GM21381 (cell line): ENCODE data around the gene BTN3A1.
"Not testable (repeated sequence)": the region's sequence is repeated elsewhere in the genome, so short reads cannot be mapped to it uniquely, and the experiment has no call there.

Source experiments
- ATAC-seq: cut with Tn5 transposase; IDR thresholded peaks from one replicate; pipeline ENCODE4 v1.9.1; 2021; ENCODE audit warnings: mild to moderate bottlenecking, moderate library complexity; ENCODE audit not compliant: unreplicated experiment

Gene BTN3A1

DNA sequence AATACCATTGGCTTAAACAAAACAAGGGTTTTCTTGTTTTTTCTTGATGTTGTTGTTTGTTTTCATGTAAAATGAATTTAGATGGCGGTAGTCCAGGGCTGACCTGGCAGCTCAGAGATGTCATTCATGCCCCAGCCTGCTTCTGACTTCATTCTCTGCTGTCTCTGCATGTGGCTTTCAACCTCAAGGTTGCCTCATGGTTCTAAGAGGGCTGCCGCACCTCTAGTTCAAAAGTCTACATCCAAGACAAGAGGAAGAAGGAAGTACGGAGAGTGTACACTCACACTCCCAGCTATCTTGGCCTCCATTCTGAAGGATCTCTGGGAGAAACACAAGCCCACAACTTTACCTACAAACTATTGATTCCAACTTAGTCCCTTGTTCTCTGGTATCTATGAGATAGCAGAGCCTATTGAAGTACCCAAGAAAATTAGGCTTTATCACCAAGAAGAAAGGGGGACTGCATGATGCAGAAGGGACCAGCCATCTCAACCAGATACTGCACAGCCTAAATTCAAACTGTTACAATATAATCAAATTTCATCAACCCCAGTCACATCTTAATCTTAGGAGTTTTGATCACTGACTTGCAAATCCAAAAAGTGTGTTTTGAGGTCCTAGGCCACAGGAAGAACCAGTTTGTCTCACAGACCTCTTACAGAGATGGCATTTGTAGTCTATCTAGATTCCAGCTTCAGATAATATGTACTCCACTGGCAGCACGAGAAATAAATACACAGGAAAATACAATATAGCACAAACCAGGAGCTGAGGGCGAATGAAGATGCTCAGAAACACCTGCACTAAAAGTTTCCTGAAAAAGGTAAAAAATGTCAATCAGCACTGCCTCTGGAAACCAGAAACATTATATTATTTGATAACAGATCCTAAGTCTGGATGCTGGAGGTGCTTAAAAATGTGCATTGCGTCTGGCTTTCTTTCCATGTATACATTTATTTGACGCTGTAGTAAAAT, 37.4 kb downstream of the BTN3A1 start:
- no peak for ATAC-seq

DNA sequence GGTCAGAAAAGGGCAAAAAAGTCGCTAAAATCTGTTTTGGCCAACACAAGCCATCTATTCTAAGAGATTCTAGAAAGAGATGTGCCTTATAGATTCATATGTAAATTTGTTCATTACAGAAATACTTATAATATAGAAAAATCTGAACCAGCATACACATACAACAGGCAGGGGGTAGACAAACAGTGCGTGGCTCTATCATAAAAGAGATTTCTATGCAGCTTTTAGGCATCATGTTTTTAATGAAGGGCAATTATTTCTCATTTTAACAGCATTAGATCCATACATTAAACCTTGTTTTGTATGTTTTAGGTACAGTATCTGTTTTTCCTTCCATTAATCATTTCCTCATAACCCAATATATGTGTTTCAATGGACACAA, 38.9 kb downstream of the BTN3A1 start:
- no peak for ATAC-seq

DNA sequence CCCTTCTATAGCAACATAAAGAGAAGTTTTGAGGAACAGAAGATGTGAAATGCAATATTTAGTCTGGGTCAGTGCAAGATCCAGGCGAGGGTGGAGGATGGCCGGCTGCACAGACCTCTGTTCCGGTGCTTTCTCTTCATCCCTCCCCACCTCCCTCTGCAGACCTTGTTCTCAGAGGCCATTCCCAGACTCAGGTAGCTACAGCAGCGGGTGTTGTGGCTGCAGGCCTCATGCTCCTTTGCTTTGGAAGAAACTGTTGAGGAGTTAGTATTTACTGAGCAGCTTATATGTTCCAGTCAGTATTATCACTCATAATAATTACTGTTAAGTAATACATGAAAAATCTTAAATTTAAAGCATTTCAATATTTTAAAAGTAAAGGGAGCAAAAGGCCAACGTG, 39.9 kb downstream of the BTN3A1 start:
- ATAC-seq = no peak

DNA sequence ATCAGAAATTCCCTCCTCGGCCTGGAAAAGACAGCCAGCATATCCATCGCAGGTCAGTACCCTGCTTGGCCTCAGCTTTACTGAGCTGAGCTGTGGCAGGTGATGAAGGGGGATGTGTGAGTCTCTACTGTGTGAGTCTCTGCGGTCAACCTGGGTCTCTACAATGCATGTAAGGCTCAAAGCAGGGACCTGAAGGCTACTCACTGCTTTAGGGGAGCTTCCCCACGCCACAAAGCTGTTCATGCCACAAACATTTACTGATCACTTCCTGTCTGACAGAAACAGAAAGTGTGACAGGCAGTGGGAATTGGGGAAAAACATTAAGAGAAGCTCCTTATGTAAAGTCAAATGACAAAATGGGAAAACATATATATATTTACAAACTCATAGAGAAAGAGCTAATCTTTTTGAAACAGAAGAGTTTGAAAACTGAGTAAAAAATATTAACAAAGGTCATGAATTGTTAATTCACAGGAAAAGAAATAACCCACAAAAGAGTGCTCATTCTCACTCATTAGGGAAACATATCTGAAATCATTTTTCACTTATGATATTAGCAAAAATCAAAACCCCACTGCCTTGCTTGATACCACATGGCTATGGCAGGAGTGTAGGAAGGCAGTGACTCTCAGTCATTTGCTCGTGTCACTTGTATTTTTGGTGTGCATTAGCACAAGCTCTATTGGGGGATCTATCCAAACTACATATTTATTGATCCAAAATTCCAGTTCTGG, 44.0 kb downstream of the BTN3A1 start:
- ATAC-seq = peak; percentile 93

DNA sequence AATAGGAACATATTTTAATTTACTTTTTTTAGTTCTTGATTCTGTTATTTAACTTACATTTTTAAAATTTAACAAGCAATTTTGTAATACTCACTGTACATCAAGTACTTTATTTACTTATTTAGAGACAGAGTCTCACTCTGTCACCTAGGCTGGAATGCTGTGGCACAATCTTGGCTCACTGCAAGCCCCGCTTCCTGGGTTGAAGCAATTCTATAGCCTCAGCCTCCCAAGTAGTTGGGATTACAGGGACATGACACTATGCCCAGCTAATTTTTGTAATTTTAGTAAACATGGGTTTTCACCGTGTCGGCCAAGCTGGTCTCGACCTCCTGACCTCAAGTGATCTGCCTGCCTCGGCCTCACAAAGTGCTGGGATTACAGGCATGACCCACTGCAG, 45.2 kb downstream of the BTN3A1 start:
- no peak for ATAC-seq

DNA sequence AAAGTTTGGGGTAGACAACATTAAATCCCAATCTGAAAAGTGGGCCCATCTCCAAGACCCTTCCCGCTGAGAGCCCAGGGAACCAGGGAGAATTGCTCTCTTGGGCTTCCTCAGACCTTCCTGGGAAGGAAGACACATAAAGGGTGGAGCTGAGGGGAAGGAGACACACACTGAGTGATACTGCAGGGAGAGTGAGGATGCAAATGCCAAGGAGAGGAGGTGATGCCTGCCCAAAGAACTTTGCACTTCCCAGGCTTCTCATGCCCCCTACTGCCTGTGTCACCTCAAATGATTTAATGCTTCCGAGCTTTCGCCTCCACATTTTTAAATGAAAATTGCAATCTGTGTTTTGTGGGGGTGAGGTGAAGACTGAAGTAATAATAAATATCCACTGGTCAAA, 48.2 kb downstream of the BTN3A1 start:
- no peak for ATAC-seq

DNA sequence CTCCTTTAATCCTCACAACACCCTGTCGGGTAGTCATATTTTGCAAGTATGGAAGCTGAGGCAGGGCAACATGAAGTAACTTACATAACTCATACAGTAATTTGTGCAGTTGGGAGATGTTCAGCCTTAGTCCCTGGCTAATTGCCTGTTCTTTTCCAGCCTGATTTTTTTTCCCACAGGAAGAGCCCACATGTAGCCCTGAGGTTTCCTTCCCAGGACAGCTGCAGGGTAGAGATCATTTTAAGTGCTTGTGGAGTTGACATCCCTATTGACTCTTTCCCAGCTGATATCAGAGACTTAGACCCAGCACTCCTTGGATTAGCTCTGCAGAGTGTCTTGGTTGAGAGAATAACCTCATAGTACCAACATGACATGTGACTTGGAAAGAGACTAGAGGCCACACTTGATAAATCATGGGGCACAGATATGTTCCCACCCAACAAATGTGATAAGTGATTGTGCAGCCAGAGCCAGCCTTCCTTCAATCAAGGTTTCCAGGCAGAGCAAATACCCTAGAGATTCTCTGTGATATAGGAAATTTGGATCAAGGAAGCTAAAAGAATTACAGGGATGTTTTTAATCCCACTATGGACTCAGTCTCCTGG, 50.7 kb downstream of the BTN3A1 start:
- ATAC-seq = no peak

DNA sequence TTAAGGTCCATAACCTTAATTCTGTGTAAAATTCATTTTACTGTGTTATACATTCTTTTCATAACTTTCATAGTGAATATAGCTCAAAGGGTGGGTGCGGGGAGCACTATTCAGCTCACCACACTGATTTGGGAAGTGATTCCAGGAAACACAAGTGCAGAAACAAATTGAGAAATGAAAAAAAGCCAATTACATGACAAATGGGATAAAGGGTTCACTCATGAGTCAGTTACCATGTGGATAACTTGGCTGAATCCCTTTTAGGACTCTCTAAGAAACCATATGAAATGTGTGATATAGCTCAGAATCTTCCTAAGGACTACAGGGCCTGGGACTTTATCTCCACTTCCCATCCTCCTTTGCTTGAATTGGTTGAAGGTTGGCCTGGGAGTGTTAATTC, 52.6 kb downstream of the BTN3A1 start:
- no peak for ATAC-seq

DNA sequence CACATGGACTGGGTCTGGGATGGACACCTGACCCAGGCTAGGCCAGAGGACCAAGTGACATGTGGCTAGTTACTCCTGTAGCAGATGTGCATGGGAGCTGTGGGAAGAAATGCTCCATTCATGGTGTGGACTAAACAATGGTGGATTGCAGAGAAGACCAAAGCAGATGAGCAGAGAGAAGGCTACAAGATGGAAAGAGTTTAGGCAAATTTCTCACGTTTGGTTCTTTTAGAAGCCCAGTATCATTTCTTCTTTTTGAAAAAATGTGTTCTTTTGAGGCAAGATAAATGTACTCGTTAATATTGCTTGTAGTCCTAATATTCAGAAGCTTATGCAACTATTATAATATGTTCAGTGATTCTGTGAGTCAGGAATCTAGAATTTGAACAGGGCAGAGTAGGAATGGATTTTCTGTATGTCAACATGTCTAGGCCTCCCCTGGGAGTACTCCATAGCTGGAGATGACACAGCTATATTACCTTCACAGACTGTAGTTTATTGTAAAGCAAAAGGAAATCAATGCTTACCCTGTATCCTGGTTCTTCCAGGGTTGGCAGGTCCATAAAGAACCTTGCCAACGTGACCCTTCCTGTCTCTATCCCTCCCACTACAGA, 53.4 kb downstream of the BTN3A1 start:
- ATAC-seq = no peak

DNA sequence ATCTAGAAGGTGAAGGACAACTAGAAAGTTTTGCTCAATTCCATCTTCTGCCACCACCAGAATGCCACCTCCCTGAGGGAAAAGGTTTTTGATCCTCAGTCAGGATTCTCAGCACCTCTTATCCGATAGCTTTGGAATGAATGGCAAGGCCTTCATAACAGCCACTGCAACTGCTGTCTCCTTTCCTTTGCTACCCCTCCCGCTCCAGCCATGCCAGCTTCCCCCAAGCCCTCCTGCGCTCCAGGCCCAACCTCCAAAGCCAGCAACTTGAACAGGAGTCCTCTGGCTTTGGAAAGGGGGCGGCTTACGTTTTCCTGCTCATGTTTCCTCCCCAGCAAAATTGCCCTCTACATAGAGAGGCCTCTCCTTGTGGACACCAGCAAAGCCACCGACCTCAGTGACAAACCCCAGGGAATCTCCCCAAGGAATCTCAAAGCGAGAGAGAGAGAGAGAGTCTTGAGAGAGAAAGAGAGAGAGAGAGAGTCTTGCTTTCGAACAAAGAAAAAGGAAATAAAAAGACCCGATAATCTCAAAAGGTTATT, 55.3 kb downstream of the BTN3A1 start:
- peak; percentile 16 for ATAC-seq

DNA sequence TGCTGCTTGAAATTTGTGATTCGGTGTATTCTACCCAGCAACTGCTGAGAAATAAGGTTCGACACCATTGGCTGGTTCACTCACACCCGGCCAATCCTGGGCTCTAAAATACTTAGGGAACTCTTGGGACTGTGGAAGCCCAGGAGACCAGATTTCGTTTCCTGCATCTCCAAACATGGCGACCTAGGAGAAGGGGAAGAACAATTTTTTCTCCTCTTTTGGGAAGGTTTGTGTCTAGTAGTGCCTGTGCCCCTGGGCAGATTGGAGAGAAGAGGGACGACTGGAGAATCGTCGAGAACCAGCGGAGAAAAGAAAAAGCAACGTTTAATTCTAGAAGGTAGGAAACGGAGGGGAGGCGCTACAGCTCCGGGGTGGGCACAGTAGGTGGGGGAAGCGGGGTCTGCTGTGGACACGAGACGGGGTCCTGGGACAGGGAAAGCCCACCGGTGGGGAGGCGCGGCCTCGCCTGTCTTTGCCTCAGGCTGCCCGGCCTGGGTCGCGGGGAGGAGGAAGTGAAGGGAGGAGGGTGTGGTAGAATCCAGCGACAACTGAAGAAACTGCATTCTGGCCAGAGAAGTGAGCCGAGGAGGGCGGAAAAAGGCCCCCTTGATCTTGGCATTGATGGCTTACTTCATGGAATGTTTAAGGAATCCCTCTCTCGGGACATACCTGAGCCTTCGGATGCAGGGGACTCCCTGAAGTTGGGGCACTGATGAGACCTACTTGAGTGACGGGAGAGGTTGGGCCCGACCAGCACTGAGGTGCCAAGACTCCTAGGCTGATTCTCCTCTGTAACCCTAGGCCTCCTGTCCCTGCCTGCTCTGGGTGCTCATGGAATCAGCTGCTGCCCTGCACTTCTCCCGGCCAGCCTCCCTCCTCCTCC, 56.0 kb downstream of the BTN3A1 start, which contains the start of gene BTN2A1:
BTN2A1 (plus strand) TSS at position 150 of the 883 bp plus-strand sequence; CDS start at position 832, 682 bp downstream.
- peak; percentile 96 for ATAC-seq

DNA sequence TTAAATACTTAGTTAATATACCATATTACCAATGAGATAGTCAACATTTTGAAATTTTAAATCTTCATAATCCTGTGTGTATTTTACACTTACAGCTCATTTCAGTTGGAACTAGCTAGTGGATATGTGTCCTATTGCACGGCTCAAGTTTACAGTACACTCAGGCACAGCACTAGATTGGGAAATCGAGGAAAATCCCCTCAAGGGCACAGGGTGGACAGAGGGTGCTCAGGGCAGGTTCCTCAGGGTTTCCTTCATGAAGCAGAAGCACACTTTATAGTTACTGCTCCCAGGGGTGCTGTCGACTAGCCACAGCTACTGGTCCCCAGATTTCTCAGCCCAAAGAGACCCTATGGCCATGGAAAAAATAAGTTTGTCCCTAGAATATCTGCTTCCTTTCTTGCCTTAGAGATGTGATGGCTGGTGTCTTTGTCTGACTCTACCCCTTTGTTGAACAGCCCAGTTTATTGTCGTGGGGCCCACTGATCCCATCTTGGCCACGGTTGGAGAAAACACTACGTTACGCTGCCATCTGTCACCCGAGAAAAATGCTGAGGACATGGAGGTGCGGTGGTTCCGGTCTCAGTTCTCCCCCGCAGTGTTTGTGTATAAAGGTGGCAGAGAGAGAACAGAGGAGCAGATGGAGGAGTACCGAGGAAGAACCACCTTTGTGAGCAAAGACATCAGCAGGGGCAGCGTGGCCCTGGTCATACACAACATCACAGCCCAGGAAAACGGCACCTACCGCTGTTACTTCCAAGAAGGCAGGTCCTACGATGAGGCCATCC, 57.1 kb downstream of the BTN3A1 start:
- no peak for ATAC-seq

DNA sequence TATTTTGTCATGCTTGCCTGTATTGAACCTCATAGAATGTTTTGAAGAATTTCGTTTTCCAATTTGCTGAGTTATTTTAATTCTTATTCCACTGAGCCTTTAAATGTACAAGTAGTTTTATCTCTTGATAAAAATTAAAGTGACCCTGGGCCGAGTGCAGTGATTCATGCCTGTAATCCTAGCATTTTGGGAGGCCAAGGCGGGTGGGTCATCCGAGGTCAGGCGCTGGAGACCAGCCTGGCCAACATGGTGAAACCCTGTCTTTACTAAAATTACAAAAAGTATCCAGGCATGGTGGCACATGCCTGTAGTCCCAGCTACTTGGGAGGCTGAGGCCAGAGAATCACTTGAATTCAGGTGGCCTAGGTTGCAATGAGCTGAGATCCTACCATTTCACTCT, 59.3 kb downstream of the BTN3A1 start:
- not testable (repeated sequence) for ATAC-seq

DNA sequence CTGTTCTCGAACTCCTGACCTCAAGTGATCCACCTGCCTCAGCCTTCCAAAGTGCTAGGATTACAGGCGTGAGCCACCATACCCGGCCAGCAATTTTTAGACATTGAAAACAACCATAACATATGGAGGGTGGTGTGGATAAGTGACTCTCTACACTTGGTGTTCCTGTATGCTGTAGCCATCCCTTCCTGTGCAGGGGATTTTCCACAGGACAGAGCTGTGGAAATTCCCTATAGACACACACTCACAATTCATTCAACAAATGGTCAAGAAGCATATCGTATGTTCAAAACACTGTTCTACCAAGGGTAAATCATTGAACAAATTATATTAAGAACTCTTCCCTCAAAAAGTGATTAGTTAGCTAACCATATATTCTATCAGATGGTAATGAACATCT, 61.9 kb downstream of the BTN3A1 start:
- no peak for ATAC-seq

DNA sequence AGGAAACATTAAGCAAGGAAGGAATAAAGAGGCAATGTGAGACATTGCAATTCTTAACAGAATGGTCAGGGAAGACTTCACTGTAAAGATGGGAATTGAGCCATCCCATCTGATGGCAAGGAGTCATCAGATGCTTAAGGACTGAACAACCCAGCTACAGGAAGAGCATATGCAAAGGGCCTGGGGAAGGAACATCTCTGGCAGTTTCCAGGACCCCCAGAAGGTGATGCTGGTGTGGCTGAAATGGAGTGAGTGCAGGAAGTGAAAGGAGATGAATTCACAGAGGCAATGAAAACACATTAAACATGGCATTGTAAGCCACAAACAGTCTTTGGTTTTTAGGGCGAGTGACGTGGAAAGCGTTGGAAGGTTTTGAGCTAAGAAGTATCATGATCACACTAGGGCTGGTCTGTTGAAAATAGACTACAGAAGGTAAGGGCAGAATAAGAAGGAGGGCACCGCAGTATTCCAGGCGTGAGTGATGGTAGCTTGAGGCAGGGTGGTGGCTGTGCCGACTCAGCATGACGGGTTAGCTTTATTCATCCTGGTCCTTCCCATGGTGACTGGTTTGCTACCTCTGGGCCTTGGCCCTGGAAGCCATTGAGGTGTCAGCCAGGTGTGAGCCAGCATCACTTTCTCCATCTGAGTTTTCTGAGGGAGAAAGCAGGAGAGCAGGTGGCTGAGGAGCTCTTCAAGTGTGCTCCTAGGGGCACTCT, 62.5 kb downstream of the BTN3A1 start:
- no peak for ATAC-seq
